Suprapubic skin (tissue), 4 donors: ENCODE data around the gene CALN1. TPM values are rescaled to one million over a fixed set of nuclear protein-coding genes. Genes with fewer than 3 reads are reported as not detected.

Source experiments
- DNase-seq, 2 donors: peaks; one replicate each; pipeline ENCODE4 v3.0.0-alpha.2; 2019; ENCODE audit warnings: low spot score in 2 of 2
- H3K27ac ChIP-seq: fragments of 200-600 bp; sonication (generic); one replicate; pipeline ENCODE4 v1.5.1; 2019
- H3K27me3 ChIP-seq: fragments of 200-600 bp; sonication (generic); one replicate; pipeline ENCODE4 v1.5.1; 2019
- H3K36me3 ChIP-seq: fragments of 200-600 bp; sonication (generic); one replicate; pipeline ENCODE4 v1.5.1; 2019
- H3K4me1 ChIP-seq: fragments of 200-600 bp; sonication (generic); one replicate; pipeline ENCODE4 v1.5.1; 2019
- H3K4me3 ChIP-seq: fragments of 200-600 bp; sonication (generic); one replicate; pipeline ENCODE4 v1.5.1; 2019; ENCODE audit warnings: mild to moderate bottlenecking
- H3K9me3 ChIP-seq: fragments of 200-600 bp; sonication (generic); one replicate; pipeline ENCODE4 v1.5.1; 2019
- EP300 ChIP-seq: sonication (generic); formaldehyde crosslinking; IDR thresholded peaks from one replicate; pipeline ENCODE4 v1.6.1; 2017; ENCODE audit warnings: antibody characterized with exemption
- POLR2A ChIP-seq, 2 donors: fragments of 450-650 bp; IDR thresholded peaks; one replicate each; pipeline ENCODE4 v1.6.1; 2017; ENCODE audit warnings: antibody characterized with exemption in 2 of 2, mild to moderate bottlenecking in 2 of 2, moderate library complexity in 2 of 2
- POLR2AphosphoS5 ChIP-seq, 3 donors: sonication (generic); formaldehyde crosslinking; IDR thresholded peaks; one replicate each; pipeline ENCODE4 v1.6.1; 2017; ENCODE audit warnings: antibody characterized with exemption in 3 of 3
- WGBS: methylation state at CpG from one replicate; pipeline ENCODE4 v1.1.5; 2018; 5-methylcytosine and 5-hydroxymethylcytosine counted together
- total RNA-seq, 4 donors: library from RNA; depleted of rRNA; stranded (reverse); fragments of >200 nt; gene quantifications; one replicate each; pipeline ENCODE4 v1.1.0, GENCODE V29; 2016
- TF ChIP-seq, protein P1 (sequence below), 2 donors: fragments of 200-600 bp in 1 of 2; fragments of 450-650 bp in 1 of 2; sonication (generic) in 1 of 2; IDR thresholded peaks; one replicate each; pipeline ENCODE4 v1.5.1; 2016 to 2019; ENCODE audit warnings: antibody characterized with exemption in 2 of 2, mild to moderate bottlenecking in 1 of 2, moderate library complexity in 1 of 2

The CALN1 gene
- total RNA-seq, 4 donors from 2014 or later = 0.91 to 10.0 (median 3.9) TPM

DNA sequence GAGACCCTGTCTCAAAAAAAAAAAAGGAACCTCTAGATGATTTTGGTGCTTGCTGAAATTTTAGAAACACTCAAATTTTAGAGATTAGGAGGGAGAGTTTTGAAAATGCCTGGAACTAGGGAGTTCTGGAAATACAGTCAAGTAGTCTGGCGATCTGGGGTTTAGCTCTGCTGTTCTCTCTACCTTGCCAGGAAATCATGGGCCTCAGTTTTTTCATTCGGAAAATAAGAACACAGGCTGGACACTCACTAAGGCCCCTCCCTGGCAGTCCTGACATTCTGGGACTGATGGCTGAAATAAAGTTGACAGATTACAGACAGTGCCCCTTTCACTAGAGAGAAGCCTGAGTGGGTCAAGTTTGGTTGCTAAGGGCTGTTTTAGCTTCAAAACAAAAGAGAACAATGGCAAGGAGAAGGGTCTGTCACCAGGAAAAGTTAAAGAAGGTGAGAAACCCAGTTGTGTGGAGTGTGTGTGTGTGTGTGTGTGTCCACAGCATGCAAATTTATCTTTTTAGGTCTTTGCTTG lies 25.0 kb upstream of the CALN1 start:
- Histone ChIP-seq H3K9me3 (no peaks in the 10 kb centered on the region), H3K27ac (no peak overlapping the region), H3K4me1 (no peaks in the 10 kb centered on the region), H3K4me3 (no peak overlapping the region), H3K27me3 (peaks cover 5% of the 10 kb centered on the region), H3K36me3 (no peaks in the 10 kb centered on the region)
- TF ChIP-seq EP300 = no peak
- TF ChIP-seq POLR2AphosphoS5 (IDR thresholded peaks at IDR 0.05) = no peak
- TF ChIP-seq, protein P1, sequence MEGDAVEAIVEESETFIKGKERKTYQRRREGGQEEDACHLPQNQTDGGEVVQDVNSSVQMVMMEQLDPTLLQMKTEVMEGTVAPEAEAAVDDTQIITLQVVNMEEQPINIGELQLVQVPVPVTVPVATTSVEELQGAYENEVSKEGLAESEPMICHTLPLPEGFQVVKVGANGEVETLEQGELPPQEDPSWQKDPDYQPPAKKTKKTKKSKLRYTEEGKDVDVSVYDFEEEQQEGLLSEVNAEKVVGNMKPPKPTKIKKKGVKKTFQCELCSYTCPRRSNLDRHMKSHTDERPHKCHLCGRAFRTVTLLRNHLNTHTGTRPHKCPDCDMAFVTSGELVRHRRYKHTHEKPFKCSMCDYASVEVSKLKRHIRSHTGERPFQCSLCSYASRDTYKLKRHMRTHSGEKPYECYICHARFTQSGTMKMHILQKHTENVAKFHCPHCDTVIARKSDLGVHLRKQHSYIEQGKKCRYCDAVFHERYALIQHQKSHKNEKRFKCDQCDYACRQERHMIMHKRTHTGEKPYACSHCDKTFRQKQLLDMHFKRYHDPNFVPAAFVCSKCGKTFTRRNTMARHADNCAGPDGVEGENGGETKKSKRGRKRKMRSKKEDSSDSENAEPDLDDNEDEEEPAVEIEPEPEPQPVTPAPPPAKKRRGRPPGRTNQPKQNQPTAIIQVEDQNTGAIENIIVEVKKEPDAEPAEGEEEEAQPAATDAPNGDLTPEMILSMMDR (IDR thresholded peaks at IDR 0.05) = no peak
- no peak for TF ChIP-seq POLR2A (IDR thresholded peaks at IDR 0.05)
- WGBS = 78% methylated on average over 2 of the region's 2 CpGs
- DNase-seq = no peak

DNA sequence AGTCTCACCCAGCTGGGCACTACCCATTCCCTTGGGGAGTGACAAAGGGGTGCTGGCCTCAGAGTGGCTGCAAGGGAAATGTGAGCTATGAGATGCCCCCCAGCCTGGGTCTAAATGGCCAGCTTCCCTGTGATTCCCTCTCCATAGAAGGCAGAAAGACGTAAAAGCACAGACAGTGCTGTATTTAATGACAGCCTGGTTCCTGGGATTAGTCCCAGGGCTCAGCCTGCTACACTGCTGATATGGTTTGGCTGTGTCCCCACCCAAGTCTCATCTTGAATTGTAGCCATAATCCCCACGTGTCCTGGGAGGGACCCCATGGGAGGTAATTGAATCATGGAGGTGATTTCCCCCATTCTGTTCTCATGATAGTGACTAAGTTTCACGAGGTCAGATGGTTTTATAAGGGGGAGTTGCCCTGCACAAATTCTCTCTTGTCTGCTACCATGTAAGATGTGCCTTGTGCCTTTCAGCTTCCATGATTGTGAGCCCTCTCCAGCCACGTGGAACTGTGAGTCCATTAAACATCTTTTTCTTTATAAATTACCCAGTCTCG lies 23.9 kb upstream of the CALN1 start:
- DNase-seq = no peak
- TF ChIP-seq, protein P1 (IDR thresholded peaks at IDR 0.05) = no peak
- TF ChIP-seq EP300 (no peak), POLR2A (IDR thresholded peaks at IDR 0.05) (no peak), POLR2AphosphoS5 (IDR thresholded peaks at IDR 0.05) (no peak)

DNA sequence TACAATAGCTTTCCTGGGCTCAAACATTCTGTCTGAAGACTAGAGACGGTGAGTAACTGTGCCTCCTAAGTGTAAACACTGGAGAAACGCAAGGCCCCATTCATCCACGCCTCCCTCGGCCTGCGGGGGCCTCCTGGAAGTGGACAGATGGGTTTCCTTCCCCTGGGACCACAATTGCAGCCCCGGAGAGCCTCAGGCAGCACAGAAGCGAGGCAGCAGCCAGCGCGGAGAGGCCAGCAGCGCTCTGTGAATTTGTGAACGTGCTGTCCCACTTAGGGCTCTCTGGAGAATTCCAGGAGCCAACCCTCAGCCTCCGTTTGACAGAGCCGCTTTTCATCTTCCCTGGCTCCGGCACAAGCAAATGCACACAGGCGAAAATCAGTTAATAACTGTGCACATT lies 23.2 kb upstream of the CALN1 start:
- Histone ChIP-seq H3K4me3 (no peak overlapping the region), H3K27ac (no peak overlapping the region), H3K36me3 (no peaks in the 10 kb centered on the region), H3K4me1 (no peaks in the 10 kb centered on the region), H3K27me3 (no peaks in the 10 kb centered on the region), H3K9me3 (no peaks in the 10 kb centered on the region)
- TF ChIP-seq EP300 = no peak
- TF ChIP-seq, protein P1 (IDR thresholded peaks at IDR 0.05) = no peak
- no peak for TF ChIP-seq POLR2A (IDR thresholded peaks at IDR 0.05)
- TF ChIP-seq POLR2AphosphoS5 (IDR thresholded peaks at IDR 0.05) = no peak
- DNase-seq = no peak
- 28% methylated on average over 13 of the region's 15 CpGs for WGBS

More for the DNA sequence above, 23.9 kb upstream of the CALN1 start:
- no peaks in the 10 kb centered on the region for H3K27me3 ChIP-seq
- 56% methylated on average over 5 of the region's 5 CpGs for WGBS
- no peaks in the 10 kb centered on the region for H3K36me3 ChIP-seq
- no peaks in the 10 kb centered on the region for H3K9me3 ChIP-seq
- no peak overlapping the region for H3K4me3 ChIP-seq
- no peak overlapping the region for H3K27ac ChIP-seq
- H3K4me1 ChIP-seq = no peaks in the 10 kb centered on the region

DNA sequence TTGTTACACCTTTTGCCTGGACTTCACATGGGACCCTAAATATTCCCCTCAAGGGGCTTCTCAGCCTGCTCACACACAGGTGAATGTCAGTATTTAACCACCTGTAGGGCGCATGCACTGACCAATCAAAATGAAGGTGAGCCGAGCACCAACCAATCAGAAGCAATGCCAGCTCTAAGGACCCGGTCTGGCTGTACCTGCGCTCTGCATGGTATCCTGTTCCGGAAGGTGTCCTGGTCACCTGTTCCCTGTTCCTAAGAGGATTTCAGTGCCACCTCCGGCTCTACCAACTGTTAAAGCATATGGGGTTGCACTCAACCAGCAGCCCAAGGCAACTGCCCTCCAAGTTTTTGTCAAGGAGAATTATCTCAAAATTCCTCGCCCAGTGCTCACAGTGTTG lies 18.4 kb upstream of the CALN1 start:
- no peaks in the 10 kb centered on the region for H3K36me3 ChIP-seq
- no peak for TF ChIP-seq EP300
- TF ChIP-seq, protein P1 (IDR thresholded peaks at IDR 0.05) = no peak
- TF ChIP-seq POLR2A (IDR thresholded peaks at IDR 0.05) = no peak
- TF ChIP-seq POLR2AphosphoS5 (IDR thresholded peaks at IDR 0.05) = no peak
- 63% methylated on average over 7 of the region's 7 CpGs for WGBS
- H3K9me3 ChIP-seq = no peaks in the 10 kb centered on the region
- H3K4me1 ChIP-seq = no peaks in the 10 kb centered on the region
- DNase-seq = no peak
- H3K27ac ChIP-seq = no peak overlapping the region
- H3K27me3 ChIP-seq = no peaks in the 10 kb centered on the region
- H3K4me3 ChIP-seq = no peak overlapping the region

DNA sequence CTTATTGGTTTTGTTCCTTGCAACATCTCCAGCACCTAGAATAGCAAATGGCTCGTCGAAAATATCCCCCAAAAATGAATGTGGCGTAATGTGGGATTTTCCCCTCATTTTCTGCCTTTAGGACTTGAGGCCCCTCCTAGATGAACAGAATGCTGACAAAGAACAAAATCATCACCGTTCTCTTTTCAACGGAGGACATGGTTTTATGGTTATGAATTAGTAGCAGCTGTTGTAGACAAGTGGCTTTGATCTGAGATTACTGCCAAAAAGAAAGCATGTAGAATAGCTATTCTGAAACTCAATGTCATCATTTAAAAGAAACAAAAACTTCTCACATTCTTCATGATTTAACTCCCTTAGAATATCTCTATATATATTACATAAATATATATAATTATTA lies 17.2 kb upstream of the CALN1 start:
- DNase-seq = no peak
- Histone ChIP-seq H3K36me3 (no peaks in the 10 kb centered on the region), H3K4me3 (no peak overlapping the region), H3K27me3 (no peaks in the 10 kb centered on the region), H3K27ac (no peak overlapping the region), H3K9me3 (no peaks in the 10 kb centered on the region), H3K4me1 (no peaks in the 10 kb centered on the region)
- 59% methylated on average over 5 of the region's 5 CpGs for WGBS
- TF ChIP-seq POLR2A (IDR thresholded peaks at IDR 0.05) = no peak
- TF ChIP-seq EP300 = no peak
- TF ChIP-seq, protein P1 (IDR thresholded peaks at IDR 0.05) = no peak
- no peak for TF ChIP-seq POLR2AphosphoS5 (IDR thresholded peaks at IDR 0.05)
